Measurements from ENCODE around the gene TMEM132D.

The TMEM132D gene

GRCh38 chr12:129080821-129081220, 823.0 kb downstream of the TMEM132D start:
- Histone ChIP-seq H3K27me3 (ENCODE audit: low read length) (no peaks in the 10 kb centered on the region), H3K4me3 (ENCODE audit: insufficient read depth, low read length, poor library complexity, severe bottlenecking) (no peak overlapping the region), H3K27ac (ENCODE audit: low read depth, low read length) (no peak overlapping the region), H3K9ac (ENCODE audit: low read length) (no peak overlapping the region), H3K36me3 (ENCODE audit: low read length) (no peaks in the 10 kb centered on the region), H3K9me2 (replicated peaks; ENCODE audit: insufficient read depth, low read length) (no peaks in the 10 kb centered on the region), H3K9me3 (ENCODE audit: insufficient read depth, low read length) (no peaks in the 10 kb centered on the region), H4K20me1 (ENCODE audit: low read depth, low read length) (no peaks in the 10 kb centered on the region), H3K79me2 (ENCODE audit: insufficient read depth, low read length) (no peaks in the 10 kb centered on the region), H3F3A (ENCODE audit: insufficient read depth) (no peaks in the 10 kb centered on the region), H3K4me2 (ENCODE audit: low read depth, low read length, poor library complexity, severe bottlenecking) (no peak overlapping the region), H2AFZ (ENCODE audit: low read depth, low read length, severe bottlenecking) (no peak overlapping the region)
- TF ChIP-seq, protein P1, sequence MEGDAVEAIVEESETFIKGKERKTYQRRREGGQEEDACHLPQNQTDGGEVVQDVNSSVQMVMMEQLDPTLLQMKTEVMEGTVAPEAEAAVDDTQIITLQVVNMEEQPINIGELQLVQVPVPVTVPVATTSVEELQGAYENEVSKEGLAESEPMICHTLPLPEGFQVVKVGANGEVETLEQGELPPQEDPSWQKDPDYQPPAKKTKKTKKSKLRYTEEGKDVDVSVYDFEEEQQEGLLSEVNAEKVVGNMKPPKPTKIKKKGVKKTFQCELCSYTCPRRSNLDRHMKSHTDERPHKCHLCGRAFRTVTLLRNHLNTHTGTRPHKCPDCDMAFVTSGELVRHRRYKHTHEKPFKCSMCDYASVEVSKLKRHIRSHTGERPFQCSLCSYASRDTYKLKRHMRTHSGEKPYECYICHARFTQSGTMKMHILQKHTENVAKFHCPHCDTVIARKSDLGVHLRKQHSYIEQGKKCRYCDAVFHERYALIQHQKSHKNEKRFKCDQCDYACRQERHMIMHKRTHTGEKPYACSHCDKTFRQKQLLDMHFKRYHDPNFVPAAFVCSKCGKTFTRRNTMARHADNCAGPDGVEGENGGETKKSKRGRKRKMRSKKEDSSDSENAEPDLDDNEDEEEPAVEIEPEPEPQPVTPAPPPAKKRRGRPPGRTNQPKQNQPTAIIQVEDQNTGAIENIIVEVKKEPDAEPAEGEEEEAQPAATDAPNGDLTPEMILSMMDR (IDR thresholded peaks at IDR 0.05; ENCODE audit: insufficient read depth, low read length, poor library complexity, severe bottlenecking): no peak
- no peak for TF ChIP-seq EZH2phosphoT487 (conservative IDR thresholded peaks at IDR 0.05; ENCODE audit: low read length)

GRCh38 chr12:129080391-129080790, 823.4 kb downstream of the TMEM132D start:
- Histone ChIP-seq H3K27me3 (ENCODE audit: low read length) (no peaks in the 10 kb centered on the region), H3K79me2 (ENCODE audit: insufficient read depth, low read length) (no peaks in the 10 kb centered on the region), H3K9me3 (ENCODE audit: insufficient read depth, low read length) (no peaks in the 10 kb centered on the region), H3K4me2 (ENCODE audit: low read depth, low read length, poor library complexity, severe bottlenecking) (no peak overlapping the region), H3K4me3 (ENCODE audit: insufficient read depth, low read length, poor library complexity, severe bottlenecking) (no peak overlapping the region), H3K9ac (ENCODE audit: low read length) (no peak overlapping the region), H3K27ac (ENCODE audit: low read depth, low read length) (no peak overlapping the region), H4K20me1 (ENCODE audit: low read depth, low read length) (no peaks in the 10 kb centered on the region), H3K36me3 (ENCODE audit: low read length) (no peaks in the 10 kb centered on the region), H3F3A (ENCODE audit: insufficient read depth) (no peaks in the 10 kb centered on the region), H3K9me2 (replicated peaks; ENCODE audit: insufficient read depth, low read length) (no peaks in the 10 kb centered on the region), H2AFZ (ENCODE audit: low read depth, low read length, severe bottlenecking) (no peak overlapping the region)
- TF ChIP-seq, protein P1 (IDR thresholded peaks at IDR 0.05; ENCODE audit: insufficient read depth, low read length, poor library complexity, severe bottlenecking): no peak
- no peak for TF ChIP-seq EZH2phosphoT487 (conservative IDR thresholded peaks at IDR 0.05; ENCODE audit: low read length)

DNA sequence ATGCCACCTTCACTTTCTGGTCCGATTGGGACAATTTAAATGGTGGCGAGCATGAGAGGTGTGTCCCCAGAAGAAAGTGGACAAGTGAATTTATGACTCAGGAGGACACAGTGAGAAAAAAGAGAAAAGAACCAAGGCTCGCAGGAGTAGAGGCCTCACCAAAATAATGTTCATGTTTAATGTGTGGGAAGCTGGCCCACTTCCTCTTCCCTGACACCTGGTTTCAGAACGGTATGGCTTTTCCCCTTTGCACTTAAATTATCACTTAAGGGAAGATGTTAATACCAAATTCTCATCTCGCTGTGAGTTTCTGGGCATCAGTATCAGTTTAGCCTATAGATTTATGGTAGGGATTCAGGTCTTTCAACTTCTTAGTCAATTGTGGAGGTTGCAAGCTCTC, 824.1 kb downstream of the TMEM132D start:
- no peak overlapping the region for H3K9ac ChIP-seq (ENCODE audit: low read length)
- no peaks in the 10 kb centered on the region for H3K9me2 ChIP-seq (replicated peaks; ENCODE audit: insufficient read depth, low read length)
- no peaks in the 10 kb centered on the region for H3K36me3 ChIP-seq (ENCODE audit: low read length)
- H3K9me3 ChIP-seq (ENCODE audit: insufficient read depth, low read length): no peaks in the 10 kb centered on the region
- H2AFZ ChIP-seq (ENCODE audit: low read depth, low read length, severe bottlenecking): no peak overlapping the region
- no peaks in the 10 kb centered on the region for H4K20me1 ChIP-seq (ENCODE audit: low read depth, low read length)
- no peak overlapping the region for H3K4me3 ChIP-seq (ENCODE audit: insufficient read depth, low read length, poor library complexity, severe bottlenecking)
- TF ChIP-seq EZH2phosphoT487 (conservative IDR thresholded peaks at IDR 0.05; ENCODE audit: low read length): no peak
- TF ChIP-seq, protein P1 (IDR thresholded peaks at IDR 0.05; ENCODE audit: insufficient read depth, low read length, poor library complexity, severe bottlenecking): no peak
- H3K79me2 ChIP-seq (ENCODE audit: insufficient read depth, low read length): no peaks in the 10 kb centered on the region
- H3K27me3 ChIP-seq (ENCODE audit: low read length): no peaks in the 10 kb centered on the region
- H3K4me2 ChIP-seq (ENCODE audit: low read depth, low read length, poor library complexity, severe bottlenecking): no peak overlapping the region
- no peaks in the 10 kb centered on the region for H3F3A ChIP-seq (ENCODE audit: insufficient read depth)
- H3K27ac ChIP-seq (ENCODE audit: low read depth, low read length): no peak overlapping the region

Data from SU-DHL-6 (cell line).